Measurements from ENCODE around the gene SALL3. TPM values are rescaled to one million over a fixed set of nuclear protein-coding genes. Genes with fewer than 3 reads are reported as not detected.

Gene SALL3
- total RNA-seq, 1 donor from 2014 or later: 0.36 TPM

- TF ChIP-seq CTCF (IDR thresholded peaks at IDR 0.05; ENCODE audit: borderline replicate concordance): no peak
- Histone ChIP-seq H3K9me3 (replicated peaks) (no peaks in the 10 kb centered on the region), H3K27ac (replicated peaks) (no peak overlapping the region), H3K4me3 (no peak overlapping the region), H3K27me3 (ENCODE audit: low read depth) (peaks cover 52% of the 10 kb centered on the region), H3K4me1 (no peaks in the 10 kb centered on the region), H3K36me3 (no peaks in the 10 kb centered on the region)
- intact Hi-C loops (cut with micrococcal nuclease): no loop called here
- DNase-seq: no peak
These were observed 26.6 kb downstream of the SALL3 start for GRCh38 chr18:79006106-79006795.

GRCh38 chr18:79007440-79007839 lies 27.8 kb downstream of the SALL3 start:
- H3K9me3 ChIP-seq (replicated peaks): no peaks in the 10 kb centered on the region
- DNase-seq: no peak
- H3K4me3 ChIP-seq: no peak overlapping the region
- no peak for TF ChIP-seq CTCF (IDR thresholded peaks at IDR 0.05; ENCODE audit: borderline replicate concordance)
- no peak overlapping the region for H3K27ac ChIP-seq (replicated peaks)
- intact Hi-C loops (cut with micrococcal nuclease): no loop called here
- H3K4me1 ChIP-seq: no peaks in the 10 kb centered on the region
- no peaks in the 10 kb centered on the region for H3K36me3 ChIP-seq
- H3K27me3 ChIP-seq (ENCODE audit: low read depth): peaks cover 51% of the 10 kb centered on the region

- H3K27ac ChIP-seq (replicated peaks): no peak overlapping the region
- no peak overlapping the region for H3K4me3 ChIP-seq
- no peaks in the 10 kb centered on the region for H3K4me1 ChIP-seq
- peaks cover 59% of the 10 kb centered on the region for H3K27me3 ChIP-seq (ENCODE audit: low read depth)
- intact Hi-C loops (cut with micrococcal nuclease): no loop called here
- DNase-seq: no peak
- no peak for TF ChIP-seq CTCF (IDR thresholded peaks at IDR 0.05; ENCODE audit: borderline replicate concordance)
- H3K9me3 ChIP-seq (replicated peaks): no peaks in the 10 kb centered on the region
- H3K36me3 ChIP-seq: no peaks in the 10 kb centered on the region
These were observed 28.8 kb downstream of the SALL3 start for GRCh38 chr18:79008356-79008940.

- DNase-seq: no peak
- Histone ChIP-seq H3K4me1 (no peaks in the 10 kb centered on the region), H3K4me3 (no peak overlapping the region), H3K9me3 (replicated peaks) (no peaks in the 10 kb centered on the region), H3K36me3 (no peaks in the 10 kb centered on the region), H3K27me3 (ENCODE audit: low read depth) (peaks cover 52% of the 10 kb centered on the region), H3K27ac (replicated peaks) (no peak overlapping the region)
- intact Hi-C loops (cut with micrococcal nuclease): no loop called here
- TF ChIP-seq CTCF (IDR thresholded peaks at IDR 0.05; ENCODE audit: borderline replicate concordance): no peak
These were observed 31.2 kb downstream of the SALL3 start for GRCh38 chr18:79010802-79011201.

GRCh38 chr18:79011300-79011870 lies 31.8 kb downstream of the SALL3 start:
- Histone ChIP-seq H3K36me3 (no peaks in the 10 kb centered on the region), H3K4me1 (no peaks in the 10 kb centered on the region), H3K27ac (replicated peaks) (no peak overlapping the region), H3K4me3 (no peak overlapping the region), H3K9me3 (replicated peaks) (no peaks in the 10 kb centered on the region), H3K27me3 (ENCODE audit: low read depth) (peaks cover 46% of the 10 kb centered on the region)
- TF ChIP-seq CTCF (IDR thresholded peaks at IDR 0.05; ENCODE audit: borderline replicate concordance): no peak
- intact Hi-C loops (cut with micrococcal nuclease): no loop called here
- DNase-seq: no peak

Measured in left ventricle myocardium inferior (tissue), 1 donor.